HG03108 (cell line): ENCODE results near the gene IL36A.

Experiments
- ATAC-seq: cut with Tn5 transposase; IDR thresholded peaks from one replicate; pipeline ENCODE4 v1.9.1; 2021; ENCODE audit warnings: moderate library complexity; ENCODE audit not compliant: unreplicated experiment

IL36A gene

DNA sequence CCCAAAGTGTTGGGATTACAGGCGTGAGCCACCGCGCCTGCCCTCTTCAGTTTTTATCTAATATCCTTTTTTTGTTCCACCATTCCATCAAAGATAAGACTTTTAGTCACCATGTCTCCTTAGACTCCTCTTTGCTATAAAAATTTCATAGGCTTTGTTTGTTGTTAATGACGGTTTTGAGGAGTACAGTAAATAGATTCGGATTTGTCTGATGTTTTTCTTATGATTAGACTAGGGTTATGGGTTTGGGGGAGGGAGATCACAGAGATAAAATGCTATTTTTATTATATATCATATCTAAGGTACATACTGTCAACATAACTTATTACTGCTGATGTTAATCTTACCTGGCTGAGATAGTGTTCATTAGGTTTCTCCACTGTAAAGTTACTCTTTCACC is 41.2 kb downstream of the IL36A start:
- no peak for ATAC-seq

DNA sequence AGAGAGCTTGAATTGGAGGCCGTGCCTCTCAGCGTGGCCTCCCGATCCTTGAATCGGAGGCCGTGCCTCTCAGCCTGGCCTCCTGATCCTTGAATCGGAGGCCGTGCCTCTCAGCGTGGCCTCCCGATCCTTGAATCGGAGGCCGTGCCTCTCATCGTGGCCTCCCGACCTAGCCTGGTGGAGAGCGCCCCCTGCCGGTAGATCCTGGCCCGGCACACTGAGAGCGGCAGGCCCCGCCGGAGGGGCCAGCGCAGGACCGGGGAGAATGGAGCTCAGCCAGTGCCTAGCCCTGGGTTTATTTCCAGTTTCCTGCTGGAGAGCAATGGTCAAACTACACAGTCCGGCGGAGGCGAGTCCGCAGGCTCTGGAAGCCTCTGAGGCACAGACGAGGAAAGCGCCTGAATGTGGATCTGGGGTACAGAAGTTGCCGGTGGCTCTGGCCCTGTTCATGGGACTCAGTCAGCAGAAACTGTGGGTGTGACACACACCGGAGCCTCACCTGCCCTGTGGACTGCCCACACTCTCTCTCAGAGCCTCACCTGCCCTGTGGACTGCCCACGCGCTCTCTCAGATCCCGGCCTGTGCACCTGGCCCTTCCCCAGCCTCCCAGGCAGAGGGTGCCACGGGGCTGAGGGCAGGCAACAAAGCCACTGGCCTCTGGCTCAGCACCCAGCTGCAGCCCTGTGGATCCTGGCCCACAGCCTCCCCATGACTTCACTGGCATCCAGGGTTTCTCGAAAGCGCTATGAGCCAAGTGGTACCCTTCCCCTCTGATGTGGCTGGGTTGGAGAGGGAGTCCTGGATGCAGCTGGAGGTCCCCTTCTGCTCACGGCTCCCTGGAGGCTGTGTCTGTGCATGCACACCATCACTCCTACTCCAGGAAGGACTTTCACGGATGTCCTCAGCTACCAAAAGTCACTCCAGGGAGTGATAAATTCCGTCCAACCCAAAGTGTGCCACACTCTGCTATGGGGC is 45.9 kb downstream of the IL36A start:
- no peak for ATAC-seq

GRCh38 chr2:113052396-113052917 is 47.2 kb downstream of the IL36A start, which contains the start of gene IL36B:
IL36B (minus strand) TSS chr2:113052867.
- no peak for ATAC-seq

DNA sequence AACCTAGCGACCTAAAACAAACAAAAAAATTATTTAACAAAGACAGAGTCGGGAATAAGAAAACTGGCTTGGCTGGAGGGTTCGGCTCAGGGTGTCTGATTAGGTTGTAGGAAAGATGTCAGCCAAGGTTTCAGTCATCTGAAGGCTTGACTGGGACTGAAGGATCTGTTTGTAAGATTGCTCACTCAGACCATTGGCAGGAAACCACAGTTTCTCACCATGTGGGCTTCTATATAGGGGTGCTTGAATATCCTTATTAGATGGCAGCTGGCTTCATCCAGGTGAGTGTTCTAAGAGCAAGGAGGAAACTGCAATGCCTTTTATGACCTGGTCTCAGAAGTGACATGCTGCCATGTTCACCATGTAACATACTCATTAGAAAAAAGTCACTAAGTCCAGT is 48.4 kb downstream of the IL36A start:
- no peak for ATAC-seq

- ATAC-seq: no peak
Measured at GRCh38 chr2:113054066-113054465, 48.8 kb downstream of the IL36A start.

DNA sequence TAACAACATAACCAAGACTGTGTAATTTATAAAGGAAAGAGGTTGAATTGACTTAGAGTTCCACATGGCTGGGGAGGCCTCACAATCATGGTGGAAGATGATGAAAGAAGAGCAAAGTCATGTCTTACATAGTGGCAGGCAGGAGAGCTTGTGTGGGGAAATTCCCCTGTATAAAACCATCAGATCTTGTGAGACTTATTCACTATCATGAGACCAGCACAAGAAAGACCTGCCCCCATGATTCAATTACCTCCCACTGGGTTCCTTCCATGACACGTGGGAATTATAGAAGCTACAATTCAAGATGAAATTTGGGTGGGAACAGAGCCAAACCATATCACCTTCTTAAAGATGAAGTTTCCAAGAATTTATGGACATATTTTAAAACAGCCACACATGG is 51.3 kb downstream of the IL36A start:
- no peak for ATAC-seq

DNA sequence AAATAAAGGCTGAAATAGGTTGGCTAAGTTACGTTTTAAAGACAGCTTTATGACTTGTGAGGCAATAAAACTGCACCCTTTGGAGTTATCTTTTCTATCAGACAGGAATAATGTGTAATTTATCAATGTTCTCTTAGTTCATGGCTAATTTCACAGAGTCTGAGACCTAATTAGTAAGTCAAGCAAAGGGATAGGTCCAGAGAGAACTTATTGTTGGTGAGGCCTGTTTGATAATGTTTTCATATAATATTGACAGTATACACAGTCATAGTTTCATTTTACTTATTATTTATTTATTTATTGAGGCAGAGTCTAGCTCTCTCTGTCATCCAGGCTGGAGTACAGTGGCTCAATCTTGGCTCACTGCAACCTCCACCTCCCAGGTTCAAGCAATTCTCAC is 51.9 kb downstream of the IL36A start:
- no peak for ATAC-seq
